NCI-H526 (cell line): ENCODE data around the gene NUP210L.
"Not testable (repeated sequence)": the region's sequence is repeated elsewhere in the genome, so short reads cannot be mapped to it uniquely, and the experiment has no call there.

Experiments used
- DNase-seq, 2 experiments: peaks; one replicate each; lab custom pipeline; 2025; lab: John Stamatoyannopoulos, UW

Gene NUP210L

DNA sequence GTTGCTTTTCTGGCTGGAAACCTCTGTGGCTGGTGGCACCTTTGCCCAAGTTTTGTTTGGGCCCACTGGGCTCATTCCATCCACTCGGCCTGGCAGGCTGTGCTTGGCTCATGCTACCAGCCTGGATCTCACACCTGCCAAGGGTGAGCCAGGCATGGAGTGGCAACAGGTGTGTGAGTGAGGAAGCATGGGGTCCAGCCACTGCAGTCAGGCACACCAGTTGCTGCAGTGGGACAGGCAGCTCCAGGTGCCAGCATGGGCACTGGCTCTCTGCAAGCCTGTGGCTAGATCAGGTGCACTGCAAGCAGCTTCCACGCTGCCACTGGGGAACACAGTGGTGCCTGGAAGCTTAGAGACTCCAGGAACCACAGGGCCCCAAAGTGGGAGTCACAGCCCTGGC is 57.0 kb downstream of the NUP210L start:
- no peak for DNase-seq

DNA sequence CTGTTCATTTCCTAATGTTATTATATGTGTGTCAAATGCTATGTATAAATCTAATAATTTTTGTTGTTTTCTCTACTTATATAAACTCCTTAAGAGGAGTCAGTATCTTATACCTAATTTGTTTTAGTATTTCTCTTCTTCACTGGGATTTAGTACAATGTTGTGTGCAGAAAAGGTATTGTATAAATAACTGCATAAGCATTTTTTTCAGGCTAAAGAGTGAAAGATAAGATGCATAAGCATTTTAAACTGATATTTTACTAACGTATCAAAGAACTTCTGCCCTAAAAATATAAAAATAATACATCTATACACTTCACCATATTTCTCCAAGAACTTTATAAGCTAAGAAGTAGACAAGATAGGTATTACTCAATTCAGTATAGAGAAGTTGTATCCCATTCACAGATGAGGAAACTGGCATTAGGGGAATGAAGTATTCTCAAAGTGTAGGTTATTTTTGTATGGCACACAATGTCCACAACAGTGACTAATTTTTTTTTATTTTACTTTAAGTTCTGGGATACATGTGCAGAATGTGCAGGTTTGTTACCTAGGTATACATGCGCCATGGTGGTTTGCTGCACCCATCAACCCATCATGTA is 59.3 kb downstream of the NUP210L start:
- no peak for DNase-seq

DNA sequence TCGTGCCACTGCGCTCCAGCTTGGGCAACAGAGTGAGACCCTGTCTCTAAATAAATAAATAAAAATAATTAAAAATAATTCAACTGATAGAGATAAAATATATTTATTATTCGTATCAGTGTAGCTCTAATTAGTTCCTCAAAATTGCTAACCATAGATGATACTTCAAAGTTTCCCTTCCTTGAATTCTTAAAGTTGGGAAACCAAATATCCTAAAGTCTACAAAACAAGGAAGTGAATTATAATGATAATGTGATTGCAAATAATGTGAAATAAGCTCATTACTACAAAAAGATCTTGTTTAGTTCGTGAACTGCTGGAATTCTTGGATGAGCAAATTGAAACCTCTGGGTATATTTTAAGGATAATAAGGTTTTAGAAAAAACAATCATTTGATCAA is 60.5 kb downstream of the NUP210L start:
- DNase-seq = no peak

DNA sequence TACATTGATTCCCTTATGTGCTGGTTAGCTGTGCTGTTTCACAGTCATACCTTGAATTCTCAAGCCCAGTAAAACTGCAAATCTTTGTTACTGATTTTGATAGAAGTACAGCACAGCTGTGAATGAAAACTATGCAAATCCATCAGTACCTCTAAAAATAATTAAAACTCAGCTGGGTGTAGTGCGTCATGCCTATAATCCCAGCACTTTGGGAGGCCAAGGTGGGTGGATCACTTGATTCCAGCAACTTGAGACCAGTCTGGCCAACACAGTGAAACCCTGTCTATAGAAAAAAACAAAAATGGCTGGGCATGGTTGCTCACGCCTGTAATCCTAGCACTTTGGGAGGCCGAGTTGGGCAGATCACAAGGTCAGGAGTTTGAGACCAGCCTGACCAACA is 61.2 kb downstream of the NUP210L start:
- no peak for DNase-seq

DNA sequence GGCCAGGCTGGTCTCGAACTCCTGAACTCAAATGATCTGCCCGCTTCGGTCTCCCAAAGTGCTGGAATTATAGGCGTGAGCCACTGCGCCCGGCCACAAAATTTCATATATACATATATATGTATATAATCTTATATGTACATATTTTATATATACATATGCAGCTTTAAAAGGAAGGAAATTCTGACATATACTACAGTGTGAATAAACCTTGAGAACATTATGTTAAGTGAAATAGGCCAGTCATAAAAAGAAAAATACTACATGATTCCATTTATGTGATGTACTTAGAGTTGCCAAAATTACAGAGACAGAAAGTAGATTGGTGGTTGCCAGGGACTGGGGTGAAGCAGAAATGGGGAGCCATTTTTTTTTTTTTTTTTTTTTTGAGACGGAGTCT is 63.2 kb downstream of the NUP210L start:
- no peak for DNase-seq

DNA sequence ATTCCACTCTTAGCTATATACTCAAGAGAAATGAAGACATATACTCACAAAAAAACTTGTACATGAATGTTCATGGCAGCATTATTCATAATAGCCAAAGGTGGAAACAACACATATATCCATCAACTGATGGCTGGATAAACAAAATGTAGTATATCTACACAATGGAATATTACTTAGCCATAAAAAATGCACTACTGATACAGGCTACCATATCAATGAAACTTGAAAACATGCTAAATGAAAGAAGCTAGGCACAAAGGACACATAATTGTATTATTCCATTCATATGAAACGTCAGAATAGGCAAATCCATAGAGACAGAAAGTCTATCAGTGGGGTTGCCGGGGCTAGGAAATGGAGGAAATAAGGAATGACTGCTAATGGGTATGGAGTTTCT is 67.3 kb downstream of the NUP210L start:
- no peak for DNase-seq

DNA sequence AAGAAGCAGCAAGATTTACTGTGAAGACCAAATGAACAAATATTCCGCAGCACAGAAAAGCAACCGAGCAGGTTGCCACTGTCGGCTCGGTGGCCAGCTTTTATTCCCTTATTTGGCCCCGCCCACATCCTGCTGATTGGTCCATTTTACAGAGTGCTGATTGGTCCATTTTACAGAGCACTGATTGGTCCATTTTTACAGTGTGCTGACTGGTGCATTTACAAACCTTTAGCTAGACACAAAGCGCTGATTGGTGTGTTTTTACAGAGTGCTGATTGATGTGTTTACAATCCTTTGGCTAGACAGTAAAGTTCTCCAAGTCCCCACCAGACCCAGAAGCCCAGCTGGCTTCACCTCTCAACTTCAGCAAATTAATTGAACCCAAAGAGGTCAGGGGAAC is 71.8 kb downstream of the NUP210L start:
- DNase-seq = not testable (repeated sequence)

DNA sequence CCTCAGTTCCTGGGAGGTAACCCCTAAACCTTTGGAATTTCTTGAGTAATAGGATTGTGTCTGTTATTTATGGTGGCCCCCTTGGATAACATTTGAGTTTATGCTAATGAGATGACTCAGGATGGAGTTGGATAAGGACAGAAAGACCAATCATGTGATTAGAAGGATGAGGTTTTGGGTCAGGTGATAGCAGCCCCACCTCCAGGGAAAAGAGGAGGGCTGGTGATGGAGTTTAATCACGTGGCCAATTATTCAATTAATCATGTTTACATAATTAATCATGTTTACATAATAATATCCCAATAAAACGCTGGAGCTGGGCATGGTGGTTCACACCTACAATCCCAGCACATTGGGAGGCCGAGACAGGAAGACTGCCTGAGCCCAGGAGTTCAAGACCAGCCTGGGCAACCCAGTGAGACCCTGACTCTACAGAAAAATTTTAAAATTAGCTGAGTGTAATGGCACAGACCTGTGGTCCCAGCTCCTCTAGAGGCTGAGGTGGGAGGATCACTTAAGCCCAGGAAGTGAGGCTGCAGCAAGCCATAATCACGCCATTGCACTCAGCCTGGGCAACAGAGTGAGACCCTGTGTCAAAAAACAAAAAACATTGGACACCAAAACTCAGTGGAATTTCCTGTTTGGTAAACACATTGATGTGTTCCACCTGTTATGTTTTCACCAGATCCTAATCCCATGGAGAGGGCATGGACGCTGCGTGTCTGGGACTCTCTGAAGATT is 73.3 kb downstream of the NUP210L start:
- no peak for DNase-seq

DNA sequence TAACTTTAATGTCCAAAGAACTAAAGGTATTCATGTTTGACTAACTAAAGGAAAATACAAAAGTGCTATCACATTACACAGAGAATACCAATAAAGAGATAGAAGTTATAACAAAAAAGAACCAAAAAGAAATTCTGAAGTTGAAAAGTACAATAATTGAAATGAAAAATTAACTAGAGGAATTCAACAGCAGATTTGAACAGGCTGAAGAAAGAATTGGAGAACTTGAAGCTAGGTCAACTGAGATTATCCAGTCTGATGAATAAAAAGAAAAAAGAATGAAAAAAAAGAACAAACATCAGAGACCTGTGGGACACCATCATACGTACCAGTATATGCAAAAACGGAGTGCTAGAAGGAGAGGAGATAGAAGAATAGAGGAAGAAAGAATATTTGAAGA is 78.5 kb downstream of the NUP210L start:
- DNase-seq = no peak

DNA sequence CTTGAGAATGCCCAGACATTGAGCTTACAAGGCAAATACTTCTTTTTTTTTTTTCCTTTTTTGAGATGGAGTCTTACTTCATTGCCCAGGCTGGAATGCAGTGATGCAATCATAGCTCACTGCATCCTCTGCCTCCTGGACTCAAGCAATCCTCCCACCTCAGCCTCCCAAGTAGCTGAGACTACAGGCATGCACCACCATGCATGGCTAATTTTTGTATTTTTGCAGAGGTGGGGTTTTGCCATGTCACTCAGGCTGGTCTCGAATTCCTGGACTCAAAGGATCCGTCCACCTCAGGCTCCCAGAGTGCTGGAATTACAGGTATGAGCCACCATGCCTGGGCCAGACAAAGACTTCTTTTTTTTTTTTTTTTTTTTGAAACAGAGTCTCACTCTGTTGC is 79.1 kb downstream of the NUP210L start:
- DNase-seq = no peak

DNA sequence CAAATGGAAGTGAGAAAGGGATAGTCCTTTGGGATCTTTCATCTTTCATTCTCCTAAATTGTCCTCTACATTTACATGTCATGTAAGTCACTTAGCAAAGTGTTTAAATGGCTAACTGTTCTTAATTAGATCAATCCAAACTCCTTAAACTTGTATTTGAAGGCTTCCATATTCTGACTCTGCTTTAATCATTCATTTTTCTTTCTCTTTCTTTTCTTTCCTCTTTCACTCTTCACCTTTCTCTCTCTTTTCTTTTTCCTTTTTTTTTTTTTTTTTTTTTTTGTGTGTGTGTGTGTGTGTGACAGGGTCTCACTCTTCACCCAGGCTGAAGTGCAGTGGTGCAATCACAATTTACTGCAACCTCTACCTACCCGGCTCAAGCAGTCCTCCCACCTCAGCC is 92.6 kb downstream of the NUP210L start:
- no peak for DNase-seq

DNA sequence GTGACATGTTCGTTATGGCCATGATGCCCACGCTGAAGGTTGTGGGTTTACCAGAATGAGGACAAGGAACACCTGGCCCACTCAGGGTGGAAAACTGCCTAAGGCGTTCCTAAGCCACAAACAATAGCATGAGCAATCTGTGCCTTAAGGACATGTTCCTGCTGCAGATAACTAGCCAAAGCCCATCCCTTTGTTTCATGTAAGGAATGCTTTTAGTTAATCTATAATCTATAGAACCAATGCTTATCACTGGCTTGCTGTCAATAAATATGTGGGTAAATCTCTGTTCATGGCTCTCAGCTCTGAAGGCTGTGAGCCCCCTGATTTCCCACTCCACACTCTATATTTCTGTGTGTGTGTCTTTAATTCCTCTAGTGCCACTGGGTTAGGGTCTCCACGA is 107.4 kb downstream of the NUP210L start:
- not testable (repeated sequence) for DNase-seq

DNA sequence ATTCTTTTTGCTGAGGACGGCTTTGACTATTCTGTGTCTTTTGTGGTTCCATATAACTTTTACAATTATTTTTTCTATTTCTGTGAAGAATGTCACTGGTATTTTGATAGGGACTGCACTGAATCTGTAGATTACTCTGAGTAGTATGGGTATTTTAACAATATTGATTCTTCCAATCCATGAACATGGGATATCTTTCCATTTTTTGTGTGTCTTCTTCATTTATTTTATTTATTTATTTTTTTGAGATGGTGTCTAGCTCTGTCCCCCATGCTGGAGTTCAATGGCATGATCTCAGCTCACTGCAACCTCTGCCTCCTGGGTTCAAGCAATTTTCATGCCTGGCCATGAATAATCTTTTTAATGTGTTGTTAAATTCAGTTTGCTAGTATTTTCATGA is 121.2 kb downstream of the NUP210L start:
- DNase-seq = not testable (repeated sequence)

DNA sequence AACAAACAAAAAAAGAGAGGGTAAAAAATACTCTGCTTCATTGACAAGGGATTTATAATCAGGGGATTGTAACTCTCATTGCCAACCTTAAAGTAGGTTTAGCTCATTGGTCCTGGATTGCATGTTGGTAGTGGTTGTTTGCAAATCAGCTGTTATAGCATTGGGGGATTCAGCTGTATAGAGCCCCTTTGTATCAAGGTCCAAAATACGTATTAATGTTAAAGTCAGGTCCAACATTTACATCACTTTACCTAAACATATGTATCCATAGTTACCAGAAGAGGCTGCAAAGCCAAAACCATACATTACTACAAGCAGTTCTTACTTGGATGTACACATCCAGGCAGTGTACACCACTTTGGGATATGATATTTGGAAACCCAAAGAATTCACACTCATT is 134.9 kb downstream of the NUP210L start:
- no peak for DNase-seq

DNA sequence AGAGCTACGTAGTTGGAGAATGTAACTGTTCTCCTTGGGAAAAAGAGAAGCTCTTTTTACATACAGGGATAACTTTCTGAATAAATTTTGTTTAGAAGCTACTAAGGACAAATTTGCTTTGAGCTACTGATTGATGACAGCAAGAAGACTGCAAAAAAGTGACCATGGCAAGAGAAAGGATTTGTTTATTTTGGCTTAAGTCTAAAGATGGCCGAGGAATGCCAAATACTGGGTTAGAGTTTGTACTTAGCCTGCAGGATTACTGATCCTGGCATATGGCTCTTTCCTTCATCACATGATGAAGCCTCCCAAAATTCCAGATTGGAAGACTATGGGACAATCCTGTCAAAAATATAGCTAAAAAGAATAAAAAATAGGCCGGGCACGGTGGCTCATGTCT is 135.6 kb downstream of the NUP210L start:
- DNase-seq = no peak

DNA sequence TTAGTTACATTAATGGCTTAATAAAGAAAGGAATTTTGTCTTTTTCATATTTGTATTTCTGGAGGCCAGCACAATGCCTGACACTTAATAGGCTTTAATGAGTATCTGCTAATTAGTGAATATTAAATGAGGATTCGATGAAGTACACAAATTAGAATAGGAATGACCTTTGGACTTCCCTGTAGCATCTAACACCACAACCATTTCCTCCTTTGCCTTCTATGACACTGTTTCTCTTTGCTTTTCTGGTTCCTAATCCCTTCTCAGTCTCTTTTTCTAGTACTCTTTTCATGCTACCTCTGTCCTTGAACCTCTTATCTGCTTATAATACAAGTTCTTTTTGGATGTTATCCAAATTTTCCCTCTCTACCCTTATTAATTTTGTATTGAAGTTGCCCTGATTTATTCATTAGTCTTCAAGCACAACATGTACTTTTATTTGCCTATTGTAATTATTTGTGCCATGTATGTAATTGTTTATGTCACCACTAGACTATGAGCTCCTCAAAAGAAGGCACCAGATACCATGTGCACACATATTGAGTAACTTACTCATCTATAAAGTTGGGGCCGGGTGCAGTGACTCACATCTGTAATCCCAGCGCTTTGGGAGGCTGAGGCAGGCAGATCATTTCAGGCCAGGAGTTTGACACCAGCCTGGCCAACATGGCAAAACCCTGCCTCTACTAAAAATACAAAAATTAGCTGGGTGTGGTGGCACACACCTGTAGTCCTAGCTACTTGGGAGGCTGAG is 140.5 kb downstream of the NUP210L start:
- peak in 1 of 2 experiments; percentile 44 for DNase-seq

DNA sequence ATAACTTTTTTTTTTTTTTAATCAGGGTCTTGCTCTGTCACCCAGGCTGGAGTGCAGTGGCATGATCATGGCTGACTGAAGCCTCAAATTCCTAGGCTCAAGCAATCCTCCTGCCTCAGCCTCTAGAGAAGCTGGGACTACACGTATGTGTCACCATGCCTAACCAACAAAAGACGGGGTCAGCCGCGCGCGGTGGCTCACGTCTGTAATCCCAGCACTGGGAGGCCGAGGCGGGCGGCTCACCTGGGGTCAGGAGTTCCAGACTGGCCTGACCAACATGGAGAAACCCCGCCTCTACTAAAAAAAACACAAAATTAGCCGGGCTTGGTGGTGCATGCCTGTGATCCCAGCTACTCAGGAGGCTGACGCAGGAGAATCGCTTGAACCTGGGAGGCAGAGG is 142.3 kb downstream of the NUP210L start:
- not testable (repeated sequence) for DNase-seq

DNA sequence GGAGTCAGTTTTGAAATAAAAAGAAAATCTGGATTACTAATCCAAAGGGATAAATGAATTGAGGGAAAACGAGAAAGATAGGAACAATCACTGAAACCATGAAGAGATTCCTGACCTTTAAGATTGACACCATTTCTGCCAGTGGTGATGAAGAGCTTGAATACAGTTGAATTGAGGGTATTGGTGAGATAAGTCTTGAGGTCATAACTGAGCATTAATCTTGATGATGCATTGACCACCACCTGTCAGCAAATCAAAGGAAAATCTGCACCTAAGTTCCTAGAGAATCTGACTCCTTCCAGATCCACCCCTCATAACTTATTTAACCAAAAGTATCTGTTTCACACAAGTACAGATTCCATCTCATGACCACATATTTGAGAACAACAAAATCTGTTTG is 142.7 kb downstream of the NUP210L start:
- no peak for DNase-seq

DNA sequence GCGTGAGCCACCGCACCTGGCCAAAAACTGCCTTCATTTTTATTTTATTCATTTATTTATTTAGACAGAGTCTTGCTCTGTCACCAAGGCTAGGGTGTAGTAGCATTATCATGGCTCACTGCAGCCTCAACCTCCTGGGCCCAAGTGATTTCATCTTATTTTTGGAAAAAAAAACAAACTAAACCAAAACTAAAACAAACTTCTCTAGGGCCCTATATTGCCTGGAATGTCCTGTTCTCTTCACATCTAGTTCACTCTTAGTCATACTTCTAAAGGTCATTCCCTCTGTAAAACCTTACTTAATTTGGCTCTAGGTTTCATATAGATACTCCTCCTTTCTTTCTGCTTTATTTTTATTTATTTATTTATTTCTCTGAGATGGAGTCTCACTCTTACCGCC is 148.7 kb downstream of the NUP210L start:
- no peak for DNase-seq

DNA sequence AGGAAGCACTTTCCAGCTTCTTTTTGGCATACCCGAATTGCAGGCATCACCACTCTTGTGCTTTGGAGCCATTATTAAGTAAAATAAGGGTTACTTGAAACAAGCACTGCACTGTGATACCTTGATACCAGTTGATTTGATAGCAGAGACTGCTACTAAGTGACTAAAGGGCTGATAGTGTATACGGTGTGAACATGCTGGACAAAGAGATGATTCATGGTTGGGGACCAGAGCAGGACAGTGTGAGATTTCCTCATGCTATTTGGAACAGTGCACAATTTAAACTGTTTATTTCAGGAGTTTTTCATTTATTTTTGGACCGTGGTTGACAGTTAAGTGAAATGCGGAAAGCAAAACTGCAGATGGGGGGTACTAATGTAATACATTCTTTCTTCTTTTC is 154.5 kb downstream of the NUP210L start:
- DNase-seq = no peak

DNA sequence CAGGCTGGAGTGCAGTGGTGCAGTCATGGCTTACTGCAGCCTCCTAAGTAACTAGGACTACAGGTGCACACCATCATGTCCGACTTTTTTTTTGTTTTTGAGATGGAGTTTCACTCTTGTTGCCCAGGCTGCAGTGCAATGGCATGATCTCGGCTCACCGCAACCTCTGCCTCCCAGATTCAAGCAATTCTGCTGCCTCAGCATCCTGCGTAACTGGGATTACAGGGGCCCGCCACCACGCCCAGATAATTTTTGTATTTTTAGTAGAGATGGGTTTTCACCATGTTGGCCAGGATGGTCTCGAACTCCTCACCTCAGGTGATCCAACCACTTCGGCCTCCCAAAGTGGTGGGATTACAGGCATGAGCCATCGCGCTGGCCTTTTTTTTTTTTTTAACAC is 158.0 kb downstream of the NUP210L start:
- DNase-seq = not testable (repeated sequence)

DNA sequence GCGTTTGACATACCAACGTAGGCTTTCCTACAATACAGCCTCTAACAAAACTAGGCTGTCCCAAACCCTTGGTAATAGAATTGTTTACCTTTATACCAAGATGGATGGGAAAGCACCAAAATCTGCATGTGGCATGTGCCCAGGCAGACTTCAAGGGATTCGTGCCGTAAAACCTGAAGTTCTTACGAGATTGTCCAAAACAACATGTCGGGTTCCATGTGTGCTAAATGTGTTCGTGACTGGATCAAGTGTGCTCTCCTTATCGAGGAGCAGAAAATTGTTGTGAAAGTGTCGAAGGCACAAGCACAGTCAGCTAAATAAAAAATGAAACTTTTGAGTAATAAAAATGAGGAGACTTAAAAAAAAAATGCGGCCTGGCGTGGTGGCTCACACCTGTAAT is 159.2 kb downstream of the NUP210L start:
- DNase-seq = no peak

DNA sequence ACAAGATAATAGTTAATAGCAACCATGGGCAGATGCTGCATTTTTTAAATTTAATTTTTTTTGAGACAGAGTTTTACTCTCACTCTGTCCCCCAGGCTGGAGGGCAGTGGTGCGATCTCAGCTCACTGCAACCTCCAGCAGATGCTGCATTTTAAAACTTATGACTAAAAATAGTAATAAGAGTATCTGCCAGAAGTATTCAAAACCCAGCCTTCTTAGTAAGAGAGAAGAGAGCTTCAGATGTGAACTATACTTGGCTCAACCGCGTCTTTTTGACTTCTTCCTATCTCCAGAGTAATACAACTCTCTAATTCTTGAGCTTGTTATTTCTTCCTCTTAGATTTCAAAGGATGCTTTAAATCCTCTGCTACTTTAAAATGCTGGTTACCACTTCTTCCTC is 159.7 kb downstream of the NUP210L start:
- no peak for DNase-seq
